Measurements from ENCODE around the gene BCDIN3D.
"Not testable (repeated sequence)": the region's sequence is repeated elsewhere in the genome, so short reads cannot be mapped to it uniquely, and the experiment has no call there.

BCDIN3D gene

GRCh38 chr12:49855890-49856289 is 13.0 kb upstream of the BCDIN3D start:
- DNase-seq (ENCODE audit: low spot score), result not testable (repeated sequence)

- no peak for DNase-seq (ENCODE audit: low spot score)
Measured at GRCh38 chr12:49854976-49855375, 12.1 kb upstream of the BCDIN3D start.

GRCh38 chr12:49853671-49854070 is 10.8 kb upstream of the BCDIN3D start:
- no peak for DNase-seq (ENCODE audit: low spot score)

GRCh38 chr12:49847161-49847560 is 4.3 kb upstream of the BCDIN3D start:
- DNase-seq (ENCODE audit: low spot score), result no peak

- DNase-seq (ENCODE audit: low spot score), result no peak
Measured at GRCh38 chr12:49846032-49846431, 3.1 kb upstream of the BCDIN3D start.

- DNase-seq (ENCODE audit: low spot score), result no peak
Measured at GRCh38 chr12:49843876-49844437, 1.1 kb upstream of the BCDIN3D start.

GRCh38 chr12:49843411-49843810 is 505 bp upstream of the BCDIN3D start:
- DNase-seq (ENCODE audit: low spot score), result no peak

- DNase-seq (ENCODE audit: low spot score), result peak; percentile 66
Measured at GRCh38 chr12:49838973-49839633, 3.8 kb downstream of the BCDIN3D start.

- no peak for DNase-seq (ENCODE audit: low spot score)
Measured at GRCh38 chr12:49832836-49833421, 10.0 kb downstream of the BCDIN3D start.

- no peak for DNase-seq (ENCODE audit: low spot score)
Measured at GRCh38 chr12:49831717-49832116, 11.2 kb downstream of the BCDIN3D start.

- peak; percentile 95 for DNase-seq (ENCODE audit: low spot score)
Measured at GRCh38 chr12:49828133-49829091, 14.5 kb downstream of the BCDIN3D start, which contains the start of gene NCKAP5L. Gene NCKAP5L, minus strand, starts transcription at chr12:49828413. Its CDS starts 24,369 bp downstream, at chr12:49804044.

GRCh38 chr12:49827401-49828099 is 15.4 kb downstream of the BCDIN3D start:
- peak; percentile 59 for DNase-seq (ENCODE audit: low spot score)

GRCh38 chr12:49827051-49827400 is 15.9 kb downstream of the BCDIN3D start:
- peak; percentile 26 for DNase-seq (ENCODE audit: low spot score)

- no peak for DNase-seq (ENCODE audit: low spot score)
Measured at GRCh38 chr12:49825971-49826421, 16.9 kb downstream of the BCDIN3D start.

- peak; percentile 50 for DNase-seq (ENCODE audit: low spot score)
Measured at GRCh38 chr12:49825360-49825970, 17.4 kb downstream of the BCDIN3D start.

GRCh38 chr12:49824895-49825294 is 18.0 kb downstream of the BCDIN3D start:
- peak; percentile 75 for DNase-seq (ENCODE audit: low spot score)

GRCh38 chr12:49824416-49824815 is 18.5 kb downstream of the BCDIN3D start:
- no peak for DNase-seq (ENCODE audit: low spot score)

- DNase-seq (ENCODE audit: low spot score), result no peak
Measured at GRCh38 chr12:49823951-49824350, 19.0 kb downstream of the BCDIN3D start.

- no peak for DNase-seq (ENCODE audit: low spot score)
Measured at GRCh38 chr12:49823350-49823749, 19.6 kb downstream of the BCDIN3D start.

- DNase-seq (ENCODE audit: low spot score), result no peak
Measured at GRCh38 chr12:49821373-49822287, 21.3 kb downstream of the BCDIN3D start.

Data from pons (tissue), 1 donor.